ENCODE measurements around the gene ARL4D. TPM values are rescaled to one million over a fixed set of nuclear protein-coding genes. Genes with fewer than 3 reads are reported as not detected.

ARL4D gene
- total RNA-seq, 4 donors from 2014 or later = 30.3 to 50.6 (median 43.7) TPM

DNA sequence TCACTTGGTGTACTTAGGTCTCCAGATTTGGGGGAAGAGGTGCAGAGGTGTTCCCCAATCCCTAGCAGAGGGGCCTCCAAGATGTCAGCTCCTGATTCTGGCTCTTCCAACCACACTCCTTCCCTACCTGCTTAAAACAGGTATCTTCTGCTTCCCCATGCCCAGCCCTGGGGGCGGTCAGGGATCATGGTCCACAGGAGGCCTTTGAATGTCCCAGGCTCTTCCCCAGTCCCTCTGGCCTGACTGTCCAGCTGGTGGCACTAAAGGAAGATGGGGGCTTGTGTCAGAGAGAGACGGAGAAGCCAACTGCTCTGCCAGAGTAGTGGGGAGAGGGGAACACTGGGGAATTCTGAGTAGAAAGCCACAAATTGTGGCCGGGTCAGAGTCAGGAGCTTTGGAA is 3.8 kb downstream of the ARL4D start:
- no peak for TF ChIP-seq POLR2A (IDR thresholded peaks at IDR 0.05)
- TF ChIP-seq, protein P1, sequence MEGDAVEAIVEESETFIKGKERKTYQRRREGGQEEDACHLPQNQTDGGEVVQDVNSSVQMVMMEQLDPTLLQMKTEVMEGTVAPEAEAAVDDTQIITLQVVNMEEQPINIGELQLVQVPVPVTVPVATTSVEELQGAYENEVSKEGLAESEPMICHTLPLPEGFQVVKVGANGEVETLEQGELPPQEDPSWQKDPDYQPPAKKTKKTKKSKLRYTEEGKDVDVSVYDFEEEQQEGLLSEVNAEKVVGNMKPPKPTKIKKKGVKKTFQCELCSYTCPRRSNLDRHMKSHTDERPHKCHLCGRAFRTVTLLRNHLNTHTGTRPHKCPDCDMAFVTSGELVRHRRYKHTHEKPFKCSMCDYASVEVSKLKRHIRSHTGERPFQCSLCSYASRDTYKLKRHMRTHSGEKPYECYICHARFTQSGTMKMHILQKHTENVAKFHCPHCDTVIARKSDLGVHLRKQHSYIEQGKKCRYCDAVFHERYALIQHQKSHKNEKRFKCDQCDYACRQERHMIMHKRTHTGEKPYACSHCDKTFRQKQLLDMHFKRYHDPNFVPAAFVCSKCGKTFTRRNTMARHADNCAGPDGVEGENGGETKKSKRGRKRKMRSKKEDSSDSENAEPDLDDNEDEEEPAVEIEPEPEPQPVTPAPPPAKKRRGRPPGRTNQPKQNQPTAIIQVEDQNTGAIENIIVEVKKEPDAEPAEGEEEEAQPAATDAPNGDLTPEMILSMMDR (IDR thresholded peaks at IDR 0.05) = no peak
- H3K4me3 ChIP-seq (ENCODE audit: low read depth, poor library complexity, severe bottlenecking) = no peak overlapping the region
- 86 to 88% methylated on average over 3 of the region's 3 CpGs for WGBS, 2 donors
- intact Hi-C loops (cut with DNase I; ENCODE audit: low total_unique reads) = no loop called here
- DNase-seq (ENCODE audit: low spot score in 2 of 2) = no peak

DNA sequence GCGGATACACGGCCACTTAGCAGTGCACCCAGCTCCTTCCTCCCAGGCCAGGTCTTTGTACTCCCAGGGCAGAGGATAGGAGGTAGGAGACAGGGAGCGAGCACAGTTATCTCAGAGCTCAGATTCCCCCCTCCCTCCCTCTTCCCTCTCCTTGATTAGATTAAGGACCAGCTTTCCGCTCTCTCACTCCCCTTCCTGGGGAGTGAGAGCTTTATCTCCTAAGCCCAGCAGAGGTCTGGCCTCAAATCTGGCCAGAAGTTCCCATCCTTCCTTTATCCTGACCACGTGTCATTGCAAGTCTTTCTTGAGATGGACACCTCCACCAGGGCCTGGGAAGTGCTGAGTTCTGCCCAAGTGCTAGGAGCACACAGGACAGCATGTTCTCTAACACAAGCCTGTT is 5.1 kb downstream of the ARL4D start:
- 91% methylated on average over 5 of the region's 5 CpGs for WGBS, 2 donors
- intact Hi-C loops (cut with DNase I; ENCODE audit: low total_unique reads) = no loop called here

DNA sequence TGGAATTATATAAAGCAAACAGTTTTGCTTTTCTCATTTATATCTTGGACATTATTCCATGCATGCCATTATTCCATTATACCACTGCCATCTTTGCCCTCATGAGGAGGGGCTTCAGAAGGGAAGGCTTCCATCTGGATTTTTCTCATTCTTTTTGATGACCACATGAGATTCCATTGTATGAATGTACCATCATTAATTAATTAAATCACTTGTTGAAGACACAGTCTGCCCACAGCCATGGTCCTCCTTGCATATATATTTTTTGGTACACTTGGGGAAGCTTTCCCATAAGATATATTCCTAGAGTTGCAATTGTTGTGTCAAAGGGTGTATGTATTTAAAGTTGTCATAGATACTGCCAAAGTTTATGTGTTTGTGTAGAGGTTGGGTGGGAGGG is 7.1 kb downstream of the ARL4D start:
- no peak overlapping the region for H3K4me3 ChIP-seq (ENCODE audit: low read depth, poor library complexity, severe bottlenecking)
- intact Hi-C loops (cut with DNase I; ENCODE audit: low total_unique reads) = no loop called here
- no peak for DNase-seq (ENCODE audit: low spot score in 2 of 2)
- TF ChIP-seq POLR2A (IDR thresholded peaks at IDR 0.05) = no peak
- TF ChIP-seq, protein P1 (IDR thresholded peaks at IDR 0.05) = no peak

More for the DNA sequence above, 5.1 kb downstream of the ARL4D start:
- no peak overlapping the region for H3K4me3 ChIP-seq (ENCODE audit: low read depth, poor library complexity, severe bottlenecking)
- no peak for DNase-seq (ENCODE audit: low spot score in 2 of 2)
- no peak for TF ChIP-seq POLR2A (IDR thresholded peaks at IDR 0.05)
- TF ChIP-seq, protein P1 (IDR thresholded peaks at IDR 0.05) = no peak

DNA sequence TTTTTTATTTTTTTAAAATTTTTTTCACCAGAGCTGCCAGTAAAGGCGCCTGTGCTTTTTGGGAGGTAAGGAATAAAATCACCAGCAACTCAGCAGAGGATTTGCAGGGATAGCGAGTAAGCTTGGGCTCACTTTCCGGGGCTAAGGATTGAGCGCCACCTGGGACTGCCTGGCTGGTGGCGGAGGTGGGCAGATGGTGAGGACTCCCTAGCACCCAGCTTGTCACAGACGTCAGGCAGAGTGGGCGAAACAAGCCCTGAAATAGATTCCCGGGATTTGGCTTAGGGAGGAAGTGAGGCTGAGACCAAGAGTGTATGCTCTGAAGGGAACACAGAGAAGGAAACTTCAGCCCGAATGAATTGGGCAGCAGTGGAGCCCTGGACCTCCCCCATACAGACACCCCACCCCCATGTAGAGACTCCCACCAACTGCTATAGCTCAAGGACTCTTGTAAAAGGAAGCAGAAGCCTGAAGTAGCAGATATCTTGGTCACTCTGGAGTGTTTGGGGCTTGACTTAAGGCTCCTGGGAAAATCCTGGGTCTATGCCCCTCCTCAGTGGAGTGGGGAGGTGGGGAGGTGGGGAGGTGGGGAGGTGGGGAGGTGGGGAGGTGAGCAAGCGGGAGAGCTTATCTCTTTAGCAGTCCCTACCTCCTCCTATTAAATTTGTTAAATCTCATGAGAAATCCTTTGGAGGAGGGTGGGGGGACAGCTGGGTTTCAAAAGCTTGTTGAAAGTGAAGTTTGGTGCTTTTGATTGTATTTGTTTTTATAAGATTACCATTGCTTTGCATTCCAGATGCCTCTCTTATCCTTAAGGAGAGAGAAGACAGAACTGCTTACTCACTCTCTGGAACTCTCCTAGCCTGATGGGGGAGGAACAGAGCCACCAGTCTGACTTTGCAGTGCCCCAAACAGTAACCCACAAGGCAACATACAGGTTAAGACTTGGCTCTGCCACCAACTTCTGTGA is 8.2 kb downstream of the ARL4D start:
- 73 to 82% methylated on average over 10 of the region's 10 CpGs for WGBS, 2 donors
- DNase-seq (ENCODE audit: low spot score in 2 of 2) = no peak
- TF ChIP-seq, protein P1 (IDR thresholded peaks at IDR 0.05) = no peak
- no peak for TF ChIP-seq POLR2A (IDR thresholded peaks at IDR 0.05)
- no peak overlapping the region for H3K4me3 ChIP-seq (ENCODE audit: low read depth, poor library complexity, severe bottlenecking)
- intact Hi-C loops (cut with DNase I; ENCODE audit: low total_unique reads) = no loop called here

DNA sequence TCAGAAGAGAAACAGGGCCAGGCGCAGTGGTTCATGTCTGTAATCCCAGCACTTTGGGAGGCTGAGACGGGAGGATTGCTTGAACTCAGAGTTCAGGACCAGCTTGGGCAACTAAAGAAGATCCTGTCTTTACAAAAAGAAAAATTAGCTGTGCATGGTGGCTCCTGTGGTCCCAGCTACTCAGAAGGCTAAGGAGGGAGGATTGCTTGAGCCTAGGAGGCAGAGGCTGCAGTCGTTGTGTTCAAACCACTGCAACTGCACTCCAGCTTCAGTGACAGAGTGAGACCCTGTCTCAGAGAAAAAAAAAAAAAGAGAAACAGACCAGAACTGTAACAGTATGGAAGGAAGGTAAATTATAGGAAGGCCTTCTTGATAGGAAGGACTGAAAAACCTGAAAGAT is 10.3 kb downstream of the ARL4D start:
- intact Hi-C loops (cut with DNase I; ENCODE audit: low total_unique reads) = no loop called here

More for the DNA sequence above, 10.3 kb downstream of the ARL4D start:
- H3K4me3 ChIP-seq (ENCODE audit: low read depth, poor library complexity, severe bottlenecking) = no peak overlapping the region
- TF ChIP-seq, protein P1 (IDR thresholded peaks at IDR 0.05) = no peak
- no peak for TF ChIP-seq POLR2A (IDR thresholded peaks at IDR 0.05)
- 77% methylated on average over 3 of the region's 3 CpGs for WGBS, 2 donors
- no peak for DNase-seq (ENCODE audit: low spot score in 2 of 2)
